ENCODE data around the gene CACNA1C.
"Not testable (repeated sequence)": the region's sequence is repeated elsewhere in the genome, so short reads cannot be mapped to it uniquely, and the experiment has no call there.

CACNA1C gene

DNA sequence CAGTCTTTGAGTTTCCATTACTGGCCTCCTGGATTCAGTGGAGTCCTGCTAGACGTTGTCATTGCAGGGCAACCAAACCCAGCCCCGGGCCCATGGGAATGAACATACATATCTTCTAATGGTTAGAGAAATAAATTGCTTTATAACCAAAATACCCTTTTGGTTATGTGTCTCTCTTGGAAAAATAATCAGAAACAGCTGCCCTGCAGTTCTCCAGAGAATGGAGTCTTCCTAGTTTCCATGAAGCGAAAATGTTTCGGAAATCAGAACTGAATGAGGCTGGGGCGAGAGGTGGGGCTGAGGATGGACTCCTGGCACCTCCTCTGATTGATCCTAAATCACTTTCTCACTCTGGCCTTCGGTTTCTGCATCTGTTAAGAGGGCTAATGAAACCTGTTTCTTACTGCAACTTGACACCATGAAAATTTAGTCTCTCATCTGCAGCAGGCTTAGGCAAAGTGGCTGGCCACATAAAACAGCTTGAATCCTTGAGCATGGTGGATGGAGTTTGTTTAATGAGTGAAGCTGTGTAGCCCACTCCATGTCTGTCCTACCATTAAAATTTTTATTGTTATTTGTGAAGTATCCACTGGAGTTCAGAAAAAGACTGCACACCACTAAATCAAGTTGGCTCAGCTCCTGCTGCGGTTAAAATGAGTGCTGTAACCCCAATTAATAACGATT lies 198.9 kb downstream of the CACNA1C start:
- in situ Hi-C loops (cut with HindIII; ENCODE audit: low pct_ligation_motif_present, low sequenced_read_pairs), result no loop called here
- TF ChIP-seq, protein P1, sequence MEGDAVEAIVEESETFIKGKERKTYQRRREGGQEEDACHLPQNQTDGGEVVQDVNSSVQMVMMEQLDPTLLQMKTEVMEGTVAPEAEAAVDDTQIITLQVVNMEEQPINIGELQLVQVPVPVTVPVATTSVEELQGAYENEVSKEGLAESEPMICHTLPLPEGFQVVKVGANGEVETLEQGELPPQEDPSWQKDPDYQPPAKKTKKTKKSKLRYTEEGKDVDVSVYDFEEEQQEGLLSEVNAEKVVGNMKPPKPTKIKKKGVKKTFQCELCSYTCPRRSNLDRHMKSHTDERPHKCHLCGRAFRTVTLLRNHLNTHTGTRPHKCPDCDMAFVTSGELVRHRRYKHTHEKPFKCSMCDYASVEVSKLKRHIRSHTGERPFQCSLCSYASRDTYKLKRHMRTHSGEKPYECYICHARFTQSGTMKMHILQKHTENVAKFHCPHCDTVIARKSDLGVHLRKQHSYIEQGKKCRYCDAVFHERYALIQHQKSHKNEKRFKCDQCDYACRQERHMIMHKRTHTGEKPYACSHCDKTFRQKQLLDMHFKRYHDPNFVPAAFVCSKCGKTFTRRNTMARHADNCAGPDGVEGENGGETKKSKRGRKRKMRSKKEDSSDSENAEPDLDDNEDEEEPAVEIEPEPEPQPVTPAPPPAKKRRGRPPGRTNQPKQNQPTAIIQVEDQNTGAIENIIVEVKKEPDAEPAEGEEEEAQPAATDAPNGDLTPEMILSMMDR (IDR thresholded peaks at IDR 0.05; ENCODE audit: low read depth, low read length, missing control alignments), result no peak
- H3K4me3 ChIP-seq (ENCODE audit: low read depth, low read length), result no peak overlapping the region
- H3K27ac ChIP-seq, result no peak overlapping the region
- DNase-seq, result no peak
- no peaks in the 10 kb centered on the region for H3K27me3 ChIP-seq (replicated peaks)
- no peaks in the 10 kb centered on the region for H3K36me3 ChIP-seq (replicated peaks)

DNA sequence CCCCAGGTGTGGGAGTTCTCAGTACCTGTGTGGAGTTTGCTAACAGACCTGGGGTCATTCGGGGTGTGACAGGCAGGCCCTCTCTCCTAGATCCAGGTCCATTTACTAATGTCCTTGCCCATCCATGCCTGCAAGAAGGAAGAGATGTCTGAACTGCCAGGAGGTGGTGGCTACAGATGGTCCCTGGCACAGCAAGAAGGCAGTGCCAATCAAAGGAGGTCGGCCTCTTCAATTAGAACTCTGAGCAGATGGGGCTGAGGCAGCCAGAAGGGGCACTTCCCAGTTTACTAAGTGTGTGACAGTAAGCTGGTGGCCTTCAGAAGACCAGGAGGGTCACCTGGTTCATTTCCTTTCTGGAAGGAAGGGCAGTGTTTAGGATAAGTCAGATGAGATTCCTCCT lies 202.5 kb downstream of the CACNA1C start:
- no peak for DNase-seq
- in situ Hi-C loops (cut with HindIII; ENCODE audit: low pct_ligation_motif_present, low sequenced_read_pairs), result no loop called here
- Histone ChIP-seq H3K27ac (no peak overlapping the region), H3K36me3 (replicated peaks) (no peaks in the 10 kb centered on the region), H3K4me3 (ENCODE audit: low read depth, low read length) (no peak overlapping the region), H3K27me3 (replicated peaks) (no peaks in the 10 kb centered on the region)
- TF ChIP-seq, protein P1 (IDR thresholded peaks at IDR 0.05; ENCODE audit: low read depth, low read length, missing control alignments), result no peak

DNA sequence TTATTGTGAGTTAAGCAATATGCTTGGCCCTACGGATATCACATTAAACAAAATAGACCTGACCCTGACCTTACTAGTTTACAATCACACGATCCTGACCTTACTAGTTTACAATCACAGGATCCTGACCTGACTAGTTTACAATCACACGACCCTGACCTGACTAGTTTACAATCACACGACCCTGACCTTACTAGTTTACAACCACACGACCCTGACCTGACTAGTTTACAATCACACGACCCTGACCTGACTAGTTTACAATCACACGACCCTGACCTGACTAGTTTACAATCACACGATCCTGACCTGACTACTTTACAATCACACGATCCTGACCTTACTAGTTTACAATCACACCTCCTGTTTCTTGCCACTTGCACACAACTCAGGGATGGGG lies 202.9 kb downstream of the CACNA1C start:
- H3K27me3 ChIP-seq (replicated peaks); in situ Hi-C loops (cut with HindIII; ENCODE audit: low pct_ligation_motif_present, low sequenced_read_pairs); H3K36me3 ChIP-seq (replicated peaks); H3K27ac ChIP-seq; H3K4me3 ChIP-seq (ENCODE audit: low read depth, low read length); DNase-seq: not testable (repeated sequence)

DNA sequence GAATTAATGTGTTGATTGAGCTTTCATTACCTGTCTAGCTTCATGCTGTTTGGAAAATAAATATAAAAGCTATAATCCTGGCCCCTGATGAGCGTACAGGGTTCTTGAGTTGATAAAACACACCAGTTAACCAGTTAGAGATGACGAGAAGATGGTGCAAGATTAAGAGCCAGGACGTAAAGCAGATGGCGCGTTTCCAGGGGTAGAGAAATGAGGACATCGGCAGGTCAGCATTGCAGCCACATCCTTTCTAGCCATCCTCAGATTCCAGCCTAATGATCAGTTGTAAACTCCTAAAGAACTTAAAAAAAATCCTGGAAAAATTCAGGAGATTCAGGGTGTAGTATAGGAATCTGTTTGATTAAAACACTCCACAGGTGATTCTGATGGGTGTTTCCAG lies 203.7 kb downstream of the CACNA1C start:
- Histone ChIP-seq H3K27ac (peak overlapping the region; percentile 40), H3K27me3 (replicated peaks) (no peaks in the 10 kb centered on the region), H3K4me3 (ENCODE audit: low read depth, low read length) (no peak overlapping the region), H3K36me3 (replicated peaks) (no peaks in the 10 kb centered on the region)
- TF ChIP-seq, protein P1 (IDR thresholded peaks at IDR 0.05; ENCODE audit: low read depth, low read length, missing control alignments), result no peak
- peak; percentile 74 for DNase-seq
- in situ Hi-C loops (cut with HindIII; ENCODE audit: low pct_ligation_motif_present, low sequenced_read_pairs), result no loop called here

DNA sequence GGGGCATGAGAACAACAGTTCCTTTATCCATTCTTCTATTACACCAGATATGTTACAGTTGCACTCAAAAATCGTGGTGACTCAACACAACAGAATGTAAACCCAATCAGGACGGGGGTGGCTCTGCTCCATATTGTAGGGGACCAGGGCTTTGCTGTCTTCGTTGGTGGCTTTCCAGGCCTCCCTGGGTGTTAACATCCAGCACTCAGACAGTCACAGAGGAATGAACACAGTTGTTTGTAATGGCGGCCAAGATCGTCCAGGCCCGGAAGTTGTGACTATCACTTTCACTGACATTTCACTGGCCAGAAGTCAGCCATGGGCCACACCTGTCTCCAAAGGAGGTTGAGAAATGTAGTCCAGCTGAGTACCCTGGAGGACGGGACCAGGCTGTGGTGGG lies 204.1 kb downstream of the CACNA1C start:
- Histone ChIP-seq H3K27me3 (replicated peaks) (no peaks in the 10 kb centered on the region), H3K36me3 (replicated peaks) (no peaks in the 10 kb centered on the region), H3K27ac (peak overlapping the region; percentile 40), H3K4me3 (ENCODE audit: low read depth, low read length) (no peak overlapping the region)
- no peak for DNase-seq
- TF ChIP-seq, protein P1 (IDR thresholded peaks at IDR 0.05; ENCODE audit: low read depth, low read length, missing control alignments), result no peak
- in situ Hi-C loops (cut with HindIII; ENCODE audit: low pct_ligation_motif_present, low sequenced_read_pairs), result no loop called here

DNA sequence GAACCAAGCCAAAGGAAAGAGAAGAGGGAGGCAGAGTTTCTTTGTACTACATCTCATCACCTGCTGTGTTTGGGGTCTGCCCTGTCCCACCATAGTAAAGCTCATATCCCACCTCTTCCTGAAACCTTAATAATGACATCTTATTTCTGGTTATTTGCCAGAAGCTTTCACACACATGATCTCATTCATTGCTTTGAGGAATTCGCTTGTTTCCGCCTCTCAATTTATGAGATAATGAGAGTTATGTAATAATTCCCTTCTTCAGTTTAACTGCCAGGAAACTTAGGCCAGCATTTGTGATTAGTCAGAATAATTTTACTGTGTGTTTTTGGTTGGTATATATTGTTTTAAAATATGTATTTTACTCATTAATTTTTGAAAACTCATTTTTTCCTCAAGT lies 205.2 kb downstream of the CACNA1C start:
- in situ Hi-C loops (cut with HindIII; ENCODE audit: low pct_ligation_motif_present, low sequenced_read_pairs), result no loop called here
- no peaks in the 10 kb centered on the region for H3K27me3 ChIP-seq (replicated peaks)
- H3K36me3 ChIP-seq (replicated peaks), result no peaks in the 10 kb centered on the region
- DNase-seq, result no peak
- no peak overlapping the region for H3K4me3 ChIP-seq (ENCODE audit: low read depth, low read length)
- H3K27ac ChIP-seq, result no peak overlapping the region
- TF ChIP-seq, protein P1 (IDR thresholded peaks at IDR 0.05; ENCODE audit: low read depth, low read length, missing control alignments), result no peak

Data from brain microvascular endothelial cell (primary cell).